ENCODE measurements around the gene RBFOX1.

The RBFOX1 gene

DNA sequence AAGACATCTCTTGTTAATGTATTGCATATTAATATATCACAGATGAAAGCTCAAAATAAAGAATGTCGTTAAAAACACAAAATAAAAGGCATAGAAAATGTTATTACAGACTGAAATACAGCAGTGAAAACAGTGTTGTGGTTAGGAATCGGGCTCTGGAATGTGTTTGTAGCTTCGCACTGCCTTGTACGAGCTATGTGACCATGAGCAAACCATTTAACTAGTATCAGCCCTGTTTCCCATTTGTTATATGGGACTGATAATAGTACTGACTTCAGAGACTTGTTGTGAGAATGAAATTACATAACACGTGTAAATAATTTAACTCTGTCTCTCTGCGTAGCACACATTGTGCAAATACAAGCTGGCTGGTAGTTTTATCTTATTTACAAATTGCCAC is 648 bp upstream of the RBFOX1 start:
- intact Hi-C loops (cut with DNase I): no loop called here
- no peak for DNase-seq

- intact Hi-C loops (cut with DNase I): no loop called here
- peak in 16 of 42 donors; percentile 10 to 69 (median 28) for DNase-seq
These were observed 608 bp downstream of the RBFOX1 start for GRCh38 chr16:7333180-7333725.

DNA sequence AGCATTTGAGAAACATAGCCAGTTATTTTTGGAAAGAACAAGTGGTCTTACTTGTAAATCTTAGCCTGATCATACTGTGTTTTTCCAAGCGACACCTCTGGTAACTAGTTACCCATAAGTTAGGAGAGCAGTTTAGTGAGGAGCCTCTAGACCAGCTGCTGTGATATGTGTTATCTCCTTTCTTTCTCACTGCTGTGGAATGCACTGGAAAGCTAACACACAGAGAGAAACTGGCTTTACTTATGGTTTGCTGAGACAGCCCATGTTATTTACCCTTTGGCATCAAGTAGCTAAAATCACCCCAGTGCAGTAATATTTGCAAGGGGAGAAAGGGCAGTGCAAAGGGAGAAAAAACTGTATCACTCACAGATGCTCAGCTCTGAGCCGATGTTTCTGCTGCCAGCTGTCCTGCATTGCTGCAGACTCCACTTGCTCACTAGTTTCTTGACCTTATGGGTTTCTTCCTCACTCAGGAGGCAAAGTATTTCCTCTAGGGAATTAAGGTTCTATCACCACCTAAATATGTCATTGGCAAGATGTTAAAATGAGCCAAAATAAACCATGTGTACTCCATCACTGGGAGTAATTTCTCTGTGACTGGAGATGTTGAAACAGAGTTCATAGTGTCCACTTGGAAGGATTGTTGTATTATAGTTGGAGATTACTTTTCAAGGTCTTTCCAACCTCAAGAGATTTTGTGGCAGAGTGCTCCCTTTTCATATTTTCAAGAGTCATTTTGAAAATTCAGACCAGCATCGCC is 2.3 kb downstream of the RBFOX1 start:
- intact Hi-C loops (cut with DNase I): no loop called here

GRCh38 chr16:7335991-7336634 is 3.5 kb downstream of the RBFOX1 start:
- intact Hi-C loops (cut with DNase I): no loop called here
- no peak for DNase-seq

More for the DNA sequence above, 2.3 kb downstream of the RBFOX1 start:
- DNase-seq: no peak

DNA sequence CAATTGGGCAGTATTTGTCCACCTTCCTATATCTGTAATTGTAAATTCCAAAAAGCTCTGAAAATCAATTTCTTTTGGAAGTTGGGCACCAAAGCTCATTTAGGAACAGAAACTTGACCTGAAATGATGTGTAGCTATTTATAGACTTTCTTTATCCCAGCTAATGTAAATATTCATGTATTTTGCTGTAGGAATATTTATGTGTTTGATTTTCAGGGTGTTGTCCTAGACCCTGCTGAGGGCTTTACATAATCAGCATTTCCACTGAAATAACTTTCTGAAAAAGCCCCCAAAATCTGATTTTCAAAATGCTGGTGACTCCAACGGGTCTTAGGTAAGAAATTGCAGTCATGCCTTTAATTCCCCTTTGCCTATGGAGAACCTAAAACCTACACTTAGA is 4.1 kb downstream of the RBFOX1 start:
- DNase-seq: no peak
- intact Hi-C loops (cut with DNase I): no loop called here

- intact Hi-C loops (cut with DNase I): no loop called here
- DNase-seq: no peak
These were observed 6.2 kb downstream of the RBFOX1 start for GRCh38 chr16:7338826-7339225.

- intact Hi-C loops (cut with DNase I): no loop called here
These were observed 7.1 kb downstream of the RBFOX1 start for GRCh38 chr16:7339700-7340099.

GRCh38 chr16:7340938-7341337 is 8.3 kb downstream of the RBFOX1 start:
- DNase-seq: no peak
- intact Hi-C loops (cut with DNase I): no loop called here

More at GRCh38 chr16:7339700-7340099, 7.1 kb downstream of the RBFOX1 start:
- no peak for DNase-seq

DNA sequence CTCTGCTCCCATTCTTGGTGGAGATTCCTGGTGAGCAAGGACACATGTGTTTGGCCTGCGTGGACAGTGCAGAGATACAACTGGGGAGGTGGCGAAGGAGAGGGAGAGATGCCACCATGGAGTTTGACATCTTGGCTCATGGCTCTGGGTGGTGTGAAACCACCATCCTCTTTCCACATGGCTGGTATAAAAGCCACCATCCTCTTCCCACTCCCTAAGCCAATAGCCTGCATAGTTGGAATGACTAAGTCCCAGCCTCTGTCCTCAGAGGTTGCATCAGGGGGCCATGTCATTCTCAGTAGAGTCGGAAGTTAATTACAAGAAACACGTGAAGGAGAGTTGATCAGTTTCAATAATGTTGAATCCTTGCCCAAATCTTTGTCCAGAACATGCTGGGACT is 10.0 kb downstream of the RBFOX1 start:
- DNase-seq: no peak
- intact Hi-C loops (cut with DNase I): no loop called here

DNA sequence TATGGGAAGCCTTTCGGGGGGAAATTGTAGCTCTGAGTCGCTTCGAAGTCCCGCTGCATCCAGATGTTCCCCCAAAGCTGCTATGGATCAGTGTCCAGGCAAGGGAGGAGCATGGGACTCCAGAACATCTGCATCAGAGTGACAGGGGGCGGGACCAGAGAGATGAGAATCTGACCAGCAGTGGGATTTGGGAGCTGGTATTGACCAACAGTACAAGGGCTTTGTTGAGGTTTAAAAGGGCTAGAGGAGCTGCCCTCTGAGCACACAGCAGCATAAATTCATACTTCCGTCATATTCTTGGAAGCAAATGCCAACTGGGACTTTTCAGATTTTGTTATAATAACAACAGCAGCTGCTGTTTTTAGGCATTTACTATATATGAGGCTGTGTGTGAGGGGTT is 10.6 kb downstream of the RBFOX1 start:
- intact Hi-C loops (cut with DNase I): no loop called here
- DNase-seq: no peak

DNA sequence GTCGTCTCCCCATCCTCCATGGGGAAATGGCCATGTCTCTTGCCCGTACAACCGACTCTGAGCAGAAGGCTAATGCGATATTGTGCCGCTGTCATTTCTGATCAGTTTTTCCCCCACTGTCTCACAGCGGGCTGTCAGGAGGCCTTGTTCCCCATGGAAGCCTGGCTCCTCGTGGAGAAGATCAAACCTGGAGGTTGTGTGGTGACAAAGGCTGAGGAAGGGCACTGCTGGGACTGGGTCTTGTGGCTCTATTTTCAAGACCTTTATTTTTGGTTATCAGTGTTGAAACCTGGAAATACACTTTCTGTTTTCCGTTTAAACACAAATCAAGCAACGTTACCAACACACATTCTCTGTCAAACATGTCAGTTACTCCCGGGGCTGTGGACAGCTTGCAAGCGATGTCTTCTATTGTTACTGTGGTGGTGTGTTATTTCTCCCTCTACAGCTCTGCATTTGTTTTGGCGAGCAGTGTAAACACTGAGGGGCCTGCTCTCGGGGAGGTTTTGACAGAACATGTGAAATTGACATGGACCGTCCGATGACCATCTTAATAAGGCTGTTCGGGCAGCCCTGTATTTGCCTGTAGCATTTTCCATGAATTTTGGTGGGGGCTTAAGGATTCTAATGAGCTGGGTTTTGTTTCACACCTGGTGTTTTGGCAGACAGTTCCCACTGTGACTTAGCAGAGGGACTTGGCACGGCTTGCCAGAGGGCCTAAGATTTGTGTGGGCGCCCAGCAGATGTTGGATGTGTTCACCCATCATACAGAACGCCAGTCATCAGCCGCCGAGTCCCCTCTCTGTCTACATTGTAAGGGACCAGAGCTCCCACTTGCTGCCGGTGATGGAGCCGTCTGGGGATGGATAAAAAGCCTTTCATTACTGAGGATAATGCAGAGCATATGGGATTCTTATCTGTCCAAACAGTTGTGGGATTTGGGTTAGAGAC is 12.5 kb downstream of the RBFOX1 start:
- intact Hi-C loops (cut with DNase I): no loop called here
- DNase-seq: no peak

DNA sequence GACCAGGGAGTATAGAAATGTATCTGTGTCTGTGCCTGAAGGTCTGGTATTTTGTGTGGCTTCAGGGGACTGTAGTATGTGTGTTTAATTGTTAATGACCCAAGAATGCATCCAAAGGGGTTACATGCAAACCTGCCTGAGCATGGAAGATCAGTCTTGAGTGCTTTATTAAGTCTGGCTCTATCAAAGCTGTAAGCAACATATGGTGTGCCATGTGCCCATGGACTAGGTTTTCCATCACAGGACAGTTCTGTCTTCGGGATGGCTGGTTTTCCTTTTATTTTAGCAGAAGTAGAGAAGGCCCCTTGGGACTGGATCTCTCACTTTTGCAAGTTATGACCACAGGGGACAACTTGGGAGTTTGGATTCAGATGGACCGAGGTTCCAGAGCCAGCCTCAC is 18.2 kb downstream of the RBFOX1 start:
- no peak for DNase-seq
- intact Hi-C loops (cut with DNase I): no loop called here

DNA sequence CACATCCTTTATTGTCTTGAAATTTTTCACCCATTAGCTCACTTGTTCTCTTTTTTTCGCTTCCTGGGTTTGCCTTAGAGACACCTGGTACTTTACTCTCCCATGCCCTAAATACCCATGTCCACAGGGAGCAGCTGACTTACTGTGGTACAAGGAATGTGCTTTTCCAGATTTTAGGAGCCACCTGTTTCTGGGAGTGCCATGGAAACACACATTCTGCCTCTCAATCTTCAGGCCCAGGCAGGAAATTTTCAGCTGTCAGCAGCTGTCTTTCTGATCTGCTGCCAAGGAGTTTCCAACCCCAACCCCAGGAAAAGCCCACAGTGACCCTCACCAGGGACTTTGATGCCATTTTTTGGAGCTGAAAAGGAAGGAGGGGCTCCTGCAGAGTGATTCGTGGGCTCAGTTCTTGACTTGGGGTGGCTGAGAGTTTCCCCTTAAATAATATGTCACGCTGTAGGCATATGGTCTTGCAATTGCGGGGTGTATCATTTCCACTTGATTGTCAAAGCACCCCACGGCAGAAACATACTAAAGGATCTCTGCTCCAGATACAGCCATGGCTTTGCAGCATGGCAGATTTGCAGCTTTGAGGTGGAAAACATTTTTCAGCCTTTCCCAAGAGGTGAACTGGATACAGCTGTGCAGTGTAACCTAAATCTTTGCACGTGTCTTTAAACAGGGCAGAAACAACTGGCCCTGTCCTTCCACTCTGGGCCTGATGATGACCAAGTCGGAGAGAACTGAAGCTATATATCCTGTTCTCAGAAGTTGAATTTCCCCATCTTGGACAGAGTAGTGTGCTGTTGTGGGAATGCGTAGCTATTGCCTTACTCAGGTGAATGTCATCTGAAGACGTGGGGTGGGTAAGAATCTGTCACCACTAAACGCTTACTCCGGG is 19.2 kb downstream of the RBFOX1 start:
- intact Hi-C loops (cut with DNase I): no loop called here
- no peak for DNase-seq

DNA sequence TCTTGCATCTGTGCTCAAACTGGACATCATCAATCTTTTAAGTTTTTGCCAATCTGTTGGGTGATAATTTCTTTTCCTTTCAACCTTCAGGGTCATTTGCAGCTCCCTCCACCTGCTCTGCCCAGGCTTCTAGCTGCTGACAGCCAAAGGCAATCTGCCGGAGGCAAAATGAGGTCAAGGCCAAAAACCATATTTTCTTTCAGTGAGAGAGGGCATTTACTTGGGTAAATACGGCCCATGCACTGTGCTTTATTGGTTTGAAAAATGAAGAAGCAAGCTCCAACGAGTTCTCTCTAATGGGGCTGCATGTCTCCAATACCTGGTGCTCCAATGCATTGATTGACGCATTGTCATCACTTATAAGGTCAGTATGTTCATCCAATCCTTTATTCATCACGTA is 23.1 kb downstream of the RBFOX1 start:
- intact Hi-C loops (cut with DNase I): no loop called here
- no peak for DNase-seq

GRCh38 chr16:7361416-7362129 is 28.9 kb downstream of the RBFOX1 start:
- DNase-seq: no peak
- intact Hi-C loops (cut with DNase I): no loop called here

GRCh38 chr16:7362231-7362630 is 29.6 kb downstream of the RBFOX1 start:
- intact Hi-C loops (cut with DNase I): no loop called here

DNA sequence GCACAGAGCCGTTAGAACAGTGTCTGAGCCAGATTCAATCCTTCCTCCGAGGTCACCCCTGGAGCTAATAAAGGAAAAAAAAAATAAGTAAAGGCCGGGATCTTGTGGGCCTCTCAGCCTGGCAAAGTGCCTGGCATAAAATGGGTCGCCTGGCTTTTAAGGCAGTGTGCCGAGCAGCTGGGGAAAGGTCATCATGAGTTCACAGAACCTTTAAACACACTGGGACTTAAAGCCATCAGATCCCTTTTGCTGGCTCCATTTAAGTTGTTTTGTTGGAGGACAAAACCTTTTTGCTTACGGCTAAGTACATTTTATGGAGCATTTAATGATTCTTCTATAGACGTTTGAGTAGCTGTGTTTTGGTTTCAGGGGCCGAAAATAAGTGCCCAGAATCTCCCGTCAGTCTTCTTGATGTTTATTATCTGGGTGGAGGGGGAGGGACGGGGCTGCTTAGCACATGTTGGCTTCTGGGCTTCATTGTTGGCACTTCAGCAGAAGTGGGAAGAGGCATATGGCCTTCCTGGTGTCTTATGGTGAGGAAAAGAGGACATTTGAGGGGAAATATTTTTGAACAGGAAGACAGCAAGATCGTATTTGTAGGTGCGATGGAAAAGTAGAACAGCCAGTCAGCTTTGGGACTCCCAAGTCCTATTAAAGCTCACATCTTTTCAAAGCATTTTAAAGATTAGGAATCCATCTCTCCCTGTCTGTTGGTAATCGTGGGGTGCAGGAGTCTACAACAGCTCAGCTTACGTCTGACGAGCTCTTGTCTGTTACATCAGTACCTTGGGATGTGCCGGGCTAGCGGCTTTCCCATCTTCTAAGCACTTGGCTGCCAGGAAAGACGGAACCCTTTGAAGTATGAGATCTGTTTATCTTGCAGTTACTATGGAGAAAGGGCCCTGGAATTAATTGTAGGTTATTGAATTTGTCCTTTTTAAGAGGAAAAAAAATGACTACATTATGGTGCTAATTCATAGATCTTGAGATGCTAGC is 31.1 kb downstream of the RBFOX1 start:
- intact Hi-C loops (cut with DNase I): no loop called here

More at GRCh38 chr16:7362231-7362630, 29.6 kb downstream of the RBFOX1 start:
- no peak for DNase-seq

More for the DNA sequence above, 31.1 kb downstream of the RBFOX1 start:
- no peak for DNase-seq

All from head of caudate nucleus (tissue), 42 donors.